Astrocyte (in vitro differentiated cells and primary cell): ENCODE results near the gene LMO7. TPM values are rescaled to one million over a fixed set of nuclear protein-coding genes. Genes with fewer than 3 reads are reported as not detected.

Source experiments
- DNase-seq: peaks from one replicate; pipeline ENCODE4 v3.0.0-alpha.2; 2010; ENCODE audit warnings: low read depth
- FAIRE-seq: peaks from 2 replicates; lab custom pipeline; 2011; peaks lifted over from hg19 to GRCh38; lab: Jason Lieb, UNC
- H2AFZ ChIP-seq: 2 replicates; pipeline ENCODE4 v1.6.0; 2012; ENCODE audit warnings: low read depth, low read length, inconsistent platforms
- H3K27ac ChIP-seq: 2 replicates; pipeline ENCODE4 v1.5.1; 2011; ENCODE audit warnings: low read depth, low read length, inconsistent platforms
- H3K27me3 ChIP-seq: 2 replicates; pipeline ENCODE4 v1.6.0; 2011; ENCODE audit warnings: low read length, inconsistent platforms; ENCODE audit not compliant: insufficient read depth
- H3K36me3 ChIP-seq: 2 replicates; pipeline ENCODE4 v1.5.1; 2011; ENCODE audit warnings: low read length, inconsistent platforms; ENCODE audit not compliant: insufficient read depth
- H3K4me1 ChIP-seq: 2 replicates; pipeline ENCODE4 v1.5.1; 2011; ENCODE audit warnings: low read length, inconsistent platforms; ENCODE audit not compliant: insufficient read depth
- H3K4me2 ChIP-seq: 2 replicates; pipeline ENCODE4 v1.6.0; 2012; ENCODE audit warnings: low read length, inconsistent platforms
- H3K4me3 ChIP-seq: 2 replicates; pipeline ENCODE4 v1.5.1; 2011; ENCODE audit warnings: low read depth, mild to moderate bottlenecking, low read length, inconsistent platforms; ENCODE audit not compliant: insufficient read depth
- H3K79me2 ChIP-seq: 2 replicates; pipeline ENCODE4 v1.6.0; 2012; ENCODE audit warnings: mild to moderate bottlenecking, low read length, inconsistent platforms; ENCODE audit not compliant: insufficient read depth
- H3K9ac ChIP-seq: 2 replicates; pipeline ENCODE4 v1.6.0; 2012; ENCODE audit warnings: mild to moderate bottlenecking, low read length, inconsistent platforms
- H3K9me3 ChIP-seq: 2 replicates; pipeline ENCODE4 v1.5.1; 2012; ENCODE audit warnings: low read depth, mild to moderate bottlenecking, low read length, inconsistent platforms; ENCODE audit not compliant: insufficient read depth
- H4K20me1 ChIP-seq: 2 replicates; pipeline ENCODE4 v1.6.0; 2012; ENCODE audit warnings: low read length, inconsistent platforms; ENCODE audit not compliant: insufficient read depth
- H3K27ac Mint-ChIP-seq: one replicate; pipeline ENCODE4 v1.8.0; 2021; ENCODE audit warnings: mild to moderate bottlenecking, mixed read lengths; ENCODE audit not compliant: unreplicated experiment
- H3K27me3 Mint-ChIP-seq: one replicate; pipeline ENCODE4 v1.8.0; 2021; ENCODE audit warnings: low read depth, mixed read lengths; ENCODE audit not compliant: unreplicated experiment
- H3K36me3 Mint-ChIP-seq: one replicate; pipeline ENCODE4 v1.8.0; 2021; ENCODE audit warnings: low read depth, mixed read lengths; ENCODE audit not compliant: unreplicated experiment
- H3K4me1 Mint-ChIP-seq: one replicate; pipeline ENCODE4 v1.8.0; 2021; ENCODE audit warnings: low read depth, mixed read lengths; ENCODE audit not compliant: unreplicated experiment
- H3K4me3 Mint-ChIP-seq: one replicate; pipeline ENCODE4 v1.8.0; 2021; ENCODE audit warnings: mild to moderate bottlenecking, moderate library complexity, mixed read lengths; ENCODE audit not compliant: unreplicated experiment
- H3K9me3 Mint-ChIP-seq: one replicate; pipeline ENCODE4 v1.8.0; 2021; ENCODE audit warnings: mild to moderate bottlenecking, mixed read lengths; ENCODE audit not compliant: unreplicated experiment
- EZH2 ChIP-seq: IDR thresholded peaks from 2 replicates; pipeline ENCODE4 v1.6.1; 2012; ENCODE audit warnings: mild to moderate bottlenecking, low read length, inconsistent platforms; ENCODE audit not compliant: insufficient read depth
- total RNA-seq: library from RNA; stranded (reverse); gene quantifications from 2 replicates; pipeline ENCODE4 v1.2.1, GENCODE V29; 2021
- TF ChIP-seq, protein P1 (sequence below): IDR thresholded peaks from 2 replicates; pipeline ENCODE4 v1.5.1; 2011; ENCODE audit warnings: low read depth, mild to moderate bottlenecking, inconsistent platforms, low read length, moderate library complexity; ENCODE audit not compliant: insufficient read depth

LMO7 gene
- total RNA-seq, 1 donor from 2014 or later, result 52.2 TPM

DNA sequence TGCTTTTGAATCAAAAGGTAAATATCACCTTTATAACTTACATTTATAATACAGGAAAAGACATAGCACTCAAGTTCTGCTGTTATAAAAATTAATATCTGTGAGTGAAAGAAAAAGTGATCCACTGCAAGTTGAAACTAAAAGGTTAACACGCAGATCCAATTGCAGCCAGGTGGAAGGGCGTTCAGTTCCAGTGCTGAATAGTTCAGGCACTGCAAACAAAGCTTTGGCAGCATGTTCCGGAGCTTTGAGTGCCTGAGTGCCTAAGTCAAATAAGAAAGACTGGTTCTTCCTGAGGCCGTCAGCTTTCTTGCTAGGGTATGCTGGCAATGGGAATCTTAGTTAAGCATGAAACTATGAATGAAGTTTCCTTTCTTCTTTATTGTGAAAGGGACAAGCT is 200.3 kb downstream of the LMO7 start:
- Mint-ChIP-seq H3K27me3 (no peaks in the 10 kb centered on the region), H3K27ac (no peak overlapping the region), H3K4me1 (no peaks in the 10 kb centered on the region), H3K36me3 (peaks cover 8% of the 10 kb centered on the region), H3K9me3 (no peaks in the 10 kb centered on the region), H3K4me3 (no peak overlapping the region)
- no peak overlapping the region for H2AFZ ChIP-seq
- H4K20me1 ChIP-seq, result peaks cover 8% of the 10 kb centered on the region
- H3K27me3 ChIP-seq, result no peaks in the 10 kb centered on the region
- TF ChIP-seq EZH2, result no peak
- TF ChIP-seq, protein P1, sequence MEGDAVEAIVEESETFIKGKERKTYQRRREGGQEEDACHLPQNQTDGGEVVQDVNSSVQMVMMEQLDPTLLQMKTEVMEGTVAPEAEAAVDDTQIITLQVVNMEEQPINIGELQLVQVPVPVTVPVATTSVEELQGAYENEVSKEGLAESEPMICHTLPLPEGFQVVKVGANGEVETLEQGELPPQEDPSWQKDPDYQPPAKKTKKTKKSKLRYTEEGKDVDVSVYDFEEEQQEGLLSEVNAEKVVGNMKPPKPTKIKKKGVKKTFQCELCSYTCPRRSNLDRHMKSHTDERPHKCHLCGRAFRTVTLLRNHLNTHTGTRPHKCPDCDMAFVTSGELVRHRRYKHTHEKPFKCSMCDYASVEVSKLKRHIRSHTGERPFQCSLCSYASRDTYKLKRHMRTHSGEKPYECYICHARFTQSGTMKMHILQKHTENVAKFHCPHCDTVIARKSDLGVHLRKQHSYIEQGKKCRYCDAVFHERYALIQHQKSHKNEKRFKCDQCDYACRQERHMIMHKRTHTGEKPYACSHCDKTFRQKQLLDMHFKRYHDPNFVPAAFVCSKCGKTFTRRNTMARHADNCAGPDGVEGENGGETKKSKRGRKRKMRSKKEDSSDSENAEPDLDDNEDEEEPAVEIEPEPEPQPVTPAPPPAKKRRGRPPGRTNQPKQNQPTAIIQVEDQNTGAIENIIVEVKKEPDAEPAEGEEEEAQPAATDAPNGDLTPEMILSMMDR, result no peak
- no peak overlapping the region for H3K4me3 ChIP-seq
- no peak overlapping the region for H3K9ac ChIP-seq
- peaks cover 57% of the 10 kb centered on the region for H3K36me3 ChIP-seq
- H3K9me3 ChIP-seq, result no peaks in the 10 kb centered on the region
- no peak overlapping the region for H3K4me2 ChIP-seq
- no peaks in the 10 kb centered on the region for H3K4me1 ChIP-seq
- peaks cover 8% of the 10 kb centered on the region for H3K79me2 ChIP-seq
- FAIRE-seq (no peak), DNase-seq (no peak)
- H3K27ac ChIP-seq, result no peak overlapping the region

DNA sequence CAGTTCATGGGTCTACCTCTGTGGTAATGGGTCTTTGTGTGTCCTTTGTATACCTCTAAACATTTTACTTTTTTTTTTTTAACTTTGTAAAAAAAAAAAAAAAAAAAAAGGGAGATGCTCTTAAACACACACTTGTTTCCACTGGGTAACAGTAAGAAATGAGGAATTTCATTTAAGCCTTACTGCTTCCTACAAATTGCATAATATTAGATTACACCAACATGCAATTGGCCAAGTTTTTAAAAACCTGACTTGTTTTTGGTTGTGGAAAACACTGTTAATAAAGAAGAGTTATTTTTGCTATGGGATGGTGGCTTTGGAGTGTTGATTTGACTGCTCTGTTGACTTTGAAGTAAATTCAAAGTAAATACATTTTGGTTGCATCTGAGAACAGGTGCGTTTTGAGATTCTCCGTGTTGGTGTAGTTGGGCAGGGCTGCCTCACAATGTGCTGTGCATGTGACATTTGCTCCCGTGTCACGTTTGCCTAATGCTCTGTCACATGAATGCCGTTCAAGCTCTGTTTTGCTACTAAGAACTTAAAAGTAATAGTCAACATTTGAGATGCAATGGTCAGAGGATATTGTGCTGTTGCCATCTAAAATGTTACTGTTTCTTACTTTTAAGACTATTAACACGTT is 202.4 kb downstream of the LMO7 start:
- Mint-ChIP-seq H3K36me3 (peaks cover 25% of the 10 kb centered on the region), H3K9me3 (no peaks in the 10 kb centered on the region), H3K27me3 (no peaks in the 10 kb centered on the region), H3K4me3 (no peak overlapping the region), H3K27ac (no peak overlapping the region), H3K4me1 (no peaks in the 10 kb centered on the region)
- no peak overlapping the region for H3K27ac ChIP-seq
- H3K9me3 ChIP-seq, result no peaks in the 10 kb centered on the region
- no peak overlapping the region for H3K4me3 ChIP-seq
- H3K79me2 ChIP-seq, result peaks cover 4% of the 10 kb centered on the region
- no peak overlapping the region for H2AFZ ChIP-seq
- FAIRE-seq, result no peak
- no peaks in the 10 kb centered on the region for H3K27me3 ChIP-seq
- no peak overlapping the region for H3K4me2 ChIP-seq
- H3K36me3 ChIP-seq, result peaks cover 71% of the 10 kb centered on the region
- peaks cover 10% of the 10 kb centered on the region for H4K20me1 ChIP-seq
- H3K4me1 ChIP-seq, result no peaks in the 10 kb centered on the region
- TF ChIP-seq EZH2, result no peak
- TF ChIP-seq, protein P1, result no peak
- DNase-seq, result no peak
- no peak overlapping the region for H3K9ac ChIP-seq

DNA sequence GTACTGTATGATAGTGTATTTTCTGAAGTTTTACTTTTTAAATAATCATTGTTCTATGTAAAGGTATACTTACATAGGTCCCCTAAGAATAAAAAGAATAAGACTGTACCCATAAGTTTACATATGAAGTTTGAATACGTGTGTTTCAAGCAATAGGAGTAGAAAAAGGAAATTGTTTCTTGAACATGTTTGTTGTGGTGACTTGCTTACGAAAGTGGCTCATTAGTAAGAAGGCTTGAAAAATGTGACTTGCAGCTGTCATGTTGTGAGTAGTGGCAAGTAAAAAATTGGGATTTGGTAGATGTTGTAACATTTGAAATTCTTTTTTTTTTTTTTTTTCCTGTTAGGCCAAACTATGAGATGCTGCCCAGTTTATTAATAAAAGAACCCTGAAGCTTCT is 203.3 kb downstream of the LMO7 start:
- H3K27ac ChIP-seq, result no peak overlapping the region
- no peak overlapping the region for H2AFZ ChIP-seq
- peaks cover 73% of the 10 kb centered on the region for H3K36me3 ChIP-seq
- Mint-ChIP-seq H3K4me3 (no peak overlapping the region), H3K27me3 (no peaks in the 10 kb centered on the region), H3K9me3 (no peaks in the 10 kb centered on the region), H3K36me3 (peaks cover 25% of the 10 kb centered on the region), H3K4me1 (no peaks in the 10 kb centered on the region), H3K27ac (no peak overlapping the region)
- FAIRE-seq, result no peak
- H3K9me3 ChIP-seq, result no peaks in the 10 kb centered on the region
- H3K27me3 ChIP-seq, result no peaks in the 10 kb centered on the region
- H4K20me1 ChIP-seq, result peaks cover 10% of the 10 kb centered on the region
- TF ChIP-seq, protein P1, result no peak
- no peak for TF ChIP-seq EZH2
- H3K79me2 ChIP-seq, result peaks cover 4% of the 10 kb centered on the region
- no peak overlapping the region for H3K4me2 ChIP-seq
- H3K4me1 ChIP-seq, result no peaks in the 10 kb centered on the region
- H3K4me3 ChIP-seq, result no peak overlapping the region
- no peak for DNase-seq
- no peak overlapping the region for H3K9ac ChIP-seq
